22Rv1 (cell line): ENCODE data around the gene PRPSAP1.

Experiments used
- H3K27ac ChIP-seq: fragments of 450-650 bp; 2 replicates; pipeline ENCODE4 v1.5.1; 2017
- ZFX ChIP-seq: fragments of 450-650 bp; IDR thresholded peaks from 2 replicates; pipeline ENCODE4 v1.6.1; 2017; ENCODE audit warnings: antibody characterized with exemption, borderline replicate concordance
- TF ChIP-seq, protein P1 (sequence below): fragments of 450-650 bp; IDR thresholded peaks from 2 replicates; pipeline ENCODE4 v1.5.1; 2017; ENCODE audit warnings: mild to moderate bottlenecking

The PRPSAP1 gene

GRCh38 chr17:76397184-76397583, 43.5 kb upstream of the PRPSAP1 start:
- H3K27ac ChIP-seq = no peak overlapping the region
- TF ChIP-seq, protein P1, sequence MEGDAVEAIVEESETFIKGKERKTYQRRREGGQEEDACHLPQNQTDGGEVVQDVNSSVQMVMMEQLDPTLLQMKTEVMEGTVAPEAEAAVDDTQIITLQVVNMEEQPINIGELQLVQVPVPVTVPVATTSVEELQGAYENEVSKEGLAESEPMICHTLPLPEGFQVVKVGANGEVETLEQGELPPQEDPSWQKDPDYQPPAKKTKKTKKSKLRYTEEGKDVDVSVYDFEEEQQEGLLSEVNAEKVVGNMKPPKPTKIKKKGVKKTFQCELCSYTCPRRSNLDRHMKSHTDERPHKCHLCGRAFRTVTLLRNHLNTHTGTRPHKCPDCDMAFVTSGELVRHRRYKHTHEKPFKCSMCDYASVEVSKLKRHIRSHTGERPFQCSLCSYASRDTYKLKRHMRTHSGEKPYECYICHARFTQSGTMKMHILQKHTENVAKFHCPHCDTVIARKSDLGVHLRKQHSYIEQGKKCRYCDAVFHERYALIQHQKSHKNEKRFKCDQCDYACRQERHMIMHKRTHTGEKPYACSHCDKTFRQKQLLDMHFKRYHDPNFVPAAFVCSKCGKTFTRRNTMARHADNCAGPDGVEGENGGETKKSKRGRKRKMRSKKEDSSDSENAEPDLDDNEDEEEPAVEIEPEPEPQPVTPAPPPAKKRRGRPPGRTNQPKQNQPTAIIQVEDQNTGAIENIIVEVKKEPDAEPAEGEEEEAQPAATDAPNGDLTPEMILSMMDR = no peak
- TF ChIP-seq ZFX = no peak

GRCh38 chr17:76395980-76396379, 42.3 kb upstream of the PRPSAP1 start:
- TF ChIP-seq, protein P1 = no peak
- no peak for TF ChIP-seq ZFX

GRCh38 chr17:76394166-76394565, 40.5 kb upstream of the PRPSAP1 start:
- no peak overlapping the region for H3K27ac ChIP-seq
- TF ChIP-seq ZFX = no peak
- TF ChIP-seq, protein P1 = no peak

More at GRCh38 chr17:76395980-76396379, 42.3 kb upstream of the PRPSAP1 start:
- no peak overlapping the region for H3K27ac ChIP-seq

DNA sequence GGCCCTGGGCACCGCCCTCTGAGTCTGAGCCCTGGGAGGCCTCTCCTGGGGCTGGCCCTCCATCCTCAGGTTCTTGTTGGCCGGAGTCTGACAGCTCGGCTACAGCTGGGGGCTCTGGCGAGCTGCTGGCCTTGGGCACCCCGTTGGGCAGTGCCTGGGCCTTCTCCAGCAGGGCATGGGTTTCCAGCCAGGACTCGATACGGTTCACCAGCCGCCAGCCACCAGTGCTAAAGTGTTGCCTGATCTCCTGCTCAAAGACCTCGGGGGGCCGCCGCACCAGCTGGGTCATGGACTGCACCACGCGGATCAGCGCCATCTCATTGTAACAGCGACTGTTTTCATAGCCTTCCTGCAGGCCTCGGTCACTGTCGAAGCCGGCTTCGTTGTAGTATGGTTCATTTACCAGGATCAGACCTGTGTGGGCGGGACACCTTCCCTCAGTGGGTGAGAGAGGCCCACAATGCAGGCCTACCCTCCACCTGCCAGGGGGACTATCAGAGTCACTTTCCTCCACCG, 37.5 kb upstream of the PRPSAP1 start:
- TF ChIP-seq ZFX = no peak
- TF ChIP-seq, protein P1 = no peak

DNA sequence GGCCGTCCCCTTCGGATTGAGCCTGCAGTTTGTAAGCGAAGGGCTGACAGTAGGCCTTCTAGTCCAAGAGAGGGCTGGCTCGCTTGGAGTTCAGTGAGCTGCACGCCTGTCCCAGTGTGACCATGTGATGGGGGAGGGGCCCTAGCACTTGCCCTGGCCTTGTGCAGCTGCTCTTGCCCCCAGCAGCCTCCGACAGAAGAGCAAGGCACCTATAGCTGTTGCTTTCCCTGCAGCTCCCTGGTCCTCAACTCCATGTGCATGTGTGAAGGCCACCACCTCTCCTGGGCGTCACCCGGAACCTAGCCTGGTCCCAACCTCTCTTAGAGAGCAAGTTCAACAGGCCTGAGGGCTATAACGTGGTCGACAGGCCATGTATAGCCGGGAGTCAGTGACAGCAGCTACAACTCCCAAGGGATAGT, 36.3 kb upstream of the PRPSAP1 start:
- H3K27ac ChIP-seq = no peak overlapping the region
- TF ChIP-seq, protein P1 = no peak
- TF ChIP-seq ZFX = no peak

More for the DNA sequence above, 37.5 kb upstream of the PRPSAP1 start:
- no peak overlapping the region for H3K27ac ChIP-seq

- no peak overlapping the region for H3K27ac ChIP-seq
- TF ChIP-seq ZFX = no peak
- TF ChIP-seq, protein P1 = no peak
Observed at GRCh38 chr17:76388966-76389888, 35.5 kb upstream of the PRPSAP1 start.
